Ecto neural progenitor cell (in vitro differentiated cells): ENCODE measurements around the gene OTUD7B.
"Not testable (repeated sequence)": the region's sequence is repeated elsewhere in the genome, so short reads cannot be mapped to it uniquely, and the experiment has no call there.

Experiments
- DNase-seq: peaks from one replicate; pipeline ENCODE4 v3.0.0-alpha.2; 2018; ENCODE audit warnings: low spot score

Gene OTUD7B

DNA sequence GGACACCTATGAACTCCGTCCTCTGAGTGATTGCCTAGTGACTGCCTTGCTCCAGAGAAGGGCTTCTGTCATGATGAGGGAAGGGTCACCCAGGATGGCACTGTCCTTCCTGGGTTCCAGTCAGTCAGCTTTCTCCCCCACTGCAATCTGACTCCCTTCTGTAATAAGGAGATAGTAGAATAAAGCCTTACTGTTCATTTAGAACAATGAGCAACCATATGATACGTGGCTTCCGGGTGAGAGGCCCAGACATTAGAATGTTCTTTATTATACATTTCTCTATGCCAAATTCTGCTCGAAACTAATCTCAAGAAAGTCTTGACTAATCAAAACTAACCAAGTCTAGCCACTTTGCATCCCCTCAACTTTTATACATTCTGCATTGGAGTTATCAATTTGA is 65.3 kb downstream of the OTUD7B start:
- DNase-seq: no peak

GRCh38 chr1:149942885-149943284 is 67.6 kb downstream of the OTUD7B start:
- no peak for DNase-seq

DNA sequence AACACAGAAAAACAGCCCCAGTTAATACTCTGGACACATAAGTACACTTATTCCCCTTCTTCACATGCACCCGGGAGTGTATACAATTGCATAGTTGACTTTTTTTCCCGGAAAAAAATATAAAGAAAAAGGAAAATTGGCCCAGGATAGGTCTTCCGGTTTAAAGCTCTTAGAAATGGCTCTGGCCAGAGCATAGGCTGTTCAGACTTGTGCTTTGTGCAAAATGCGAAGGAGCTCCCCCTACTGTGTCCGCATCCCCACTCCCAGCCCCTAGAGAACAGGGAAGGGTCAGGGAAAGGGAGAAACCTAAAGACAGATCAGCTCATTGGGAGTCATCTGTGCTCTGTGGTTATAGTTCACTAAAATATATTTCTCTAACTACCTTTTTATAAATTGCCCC is 68.3 kb downstream of the OTUD7B start:
- DNase-seq: no peak

DNA sequence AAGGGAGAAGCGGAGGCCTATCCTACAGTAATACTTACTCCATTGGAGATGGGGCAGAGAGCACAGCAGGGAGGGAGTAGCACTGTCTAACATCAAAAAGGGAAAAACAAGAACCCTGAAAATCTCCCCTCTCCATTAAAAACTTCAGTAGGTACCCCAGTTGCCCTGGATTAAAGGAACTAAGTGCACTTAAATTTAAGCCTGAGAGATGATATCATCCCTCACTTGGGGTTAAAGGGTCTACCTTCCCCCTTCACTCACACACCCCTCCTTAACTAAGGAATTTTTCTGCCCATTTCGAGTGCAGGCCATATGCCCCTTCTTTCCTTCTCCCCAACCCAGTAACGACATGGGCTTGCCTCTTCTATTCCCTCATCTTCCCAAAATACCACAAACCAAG is 70.1 kb downstream of the OTUD7B start:
- no peak for DNase-seq

GRCh38 chr1:149938668-149939003 is 71.9 kb downstream of the OTUD7B start:
- DNase-seq: not testable (repeated sequence)

- no peak for DNase-seq
Observed at GRCh38 chr1:149937759-149938158, 72.8 kb downstream of the OTUD7B start.

DNA sequence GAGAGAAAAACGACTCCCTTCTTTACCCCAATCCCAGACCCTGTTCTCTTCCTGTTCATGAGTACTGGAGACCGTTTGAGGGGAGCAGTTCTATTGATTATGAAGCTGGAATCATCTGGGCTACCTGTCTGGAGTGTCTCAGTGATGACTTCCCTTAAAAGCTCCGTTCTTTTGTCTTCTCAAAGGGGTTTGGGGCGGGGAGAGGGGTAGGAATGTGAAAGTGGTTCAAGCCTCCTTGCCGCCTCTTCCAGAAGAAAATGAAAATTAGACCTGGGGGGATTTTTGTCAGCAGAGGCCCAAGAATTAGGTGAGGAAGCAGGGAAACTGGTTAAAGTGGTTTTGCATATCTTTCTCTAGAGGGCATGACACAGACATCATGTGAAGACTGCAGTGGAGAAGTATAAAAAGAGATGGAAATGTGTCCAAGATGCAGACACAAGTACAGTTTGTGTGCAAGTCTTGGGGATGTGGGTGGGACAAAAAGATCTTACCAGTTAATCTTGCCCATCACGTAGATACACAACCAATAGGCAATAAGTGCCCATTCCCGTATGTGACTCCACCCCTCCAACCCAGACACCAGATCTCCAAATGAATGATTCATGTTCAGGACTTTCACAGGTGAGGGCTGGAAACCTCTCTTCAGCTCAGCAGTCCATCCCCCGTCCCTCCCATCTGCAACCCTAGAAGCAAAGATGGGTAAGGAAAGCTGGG is 73.4 kb downstream of the OTUD7B start:
- no peak for DNase-seq

DNA sequence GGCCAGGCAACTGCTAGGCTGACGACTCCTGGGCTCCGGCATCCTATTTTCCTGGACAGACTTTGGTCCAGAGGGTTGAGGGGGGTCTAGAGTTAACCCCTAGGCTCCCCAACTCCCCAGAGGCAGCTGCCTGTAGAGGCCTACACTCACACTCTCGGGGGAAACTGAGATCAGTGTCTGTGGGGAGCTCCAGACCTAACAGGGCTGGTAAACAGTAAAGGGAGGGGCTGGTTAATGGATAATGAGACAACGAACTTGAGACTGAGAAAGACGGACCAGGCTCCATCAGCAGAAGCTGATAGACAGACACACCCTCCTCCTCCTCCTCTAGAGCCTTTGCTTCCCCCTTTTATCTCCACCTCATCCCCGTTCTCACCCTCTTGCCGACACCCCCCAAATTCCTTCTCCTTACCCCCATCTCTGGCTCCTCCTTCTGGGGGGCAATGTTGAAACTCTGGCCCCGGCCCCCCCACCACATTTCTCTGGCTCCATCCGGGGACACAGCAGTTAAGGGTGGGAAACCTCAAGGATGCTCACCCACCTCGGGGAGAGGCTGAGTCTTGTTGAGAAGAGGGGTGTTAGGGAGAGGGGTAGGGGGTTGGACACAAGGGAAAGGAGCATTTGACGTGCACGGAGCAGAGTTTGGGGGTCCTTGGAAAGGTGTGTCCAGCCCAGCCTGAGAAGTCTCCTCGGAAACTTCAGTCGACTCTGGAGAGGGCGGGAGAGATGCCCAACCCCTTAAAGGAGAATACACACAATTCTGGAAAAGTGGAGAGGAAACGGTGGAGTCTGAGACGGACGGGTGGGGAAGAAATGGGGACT is 74.1 kb downstream of the OTUD7B start, which contains the start of gene MTMR11:
MTMR11 (minus strand) TSS at position 710 of the 822 bp plus-strand sequence; CDS start at position 478, 232 bp downstream.
- no peak for DNase-seq

- no peak for DNase-seq
Observed at GRCh38 chr1:149934356-149934755, 76.2 kb downstream of the OTUD7B start.

DNA sequence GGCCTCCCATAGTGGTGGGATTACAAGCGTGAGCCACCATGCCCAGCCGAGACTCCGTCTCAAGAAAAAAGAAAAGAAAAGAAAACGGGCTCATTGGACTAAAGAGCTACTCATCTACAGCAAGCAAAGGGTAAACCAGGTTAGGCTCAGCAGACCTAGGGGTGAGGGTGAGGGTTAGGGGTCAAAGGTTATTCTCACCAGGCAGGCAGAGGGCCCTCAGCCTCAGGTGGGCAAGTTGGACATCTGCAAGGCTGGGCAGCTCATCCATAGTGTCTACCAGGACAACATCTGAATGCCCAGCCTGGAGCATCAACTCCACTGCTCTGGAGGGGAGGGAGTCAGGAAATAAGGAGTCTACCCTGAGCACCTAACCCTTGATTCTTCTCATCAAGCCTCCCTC is 77.3 kb downstream of the OTUD7B start:
- no peak for DNase-seq

- DNase-seq: no peak
Observed at GRCh38 chr1:149932474-149932873, 78.1 kb downstream of the OTUD7B start.

GRCh38 chr1:149931212-149931790 is 79.2 kb downstream of the OTUD7B start:
- no peak for DNase-seq

DNA sequence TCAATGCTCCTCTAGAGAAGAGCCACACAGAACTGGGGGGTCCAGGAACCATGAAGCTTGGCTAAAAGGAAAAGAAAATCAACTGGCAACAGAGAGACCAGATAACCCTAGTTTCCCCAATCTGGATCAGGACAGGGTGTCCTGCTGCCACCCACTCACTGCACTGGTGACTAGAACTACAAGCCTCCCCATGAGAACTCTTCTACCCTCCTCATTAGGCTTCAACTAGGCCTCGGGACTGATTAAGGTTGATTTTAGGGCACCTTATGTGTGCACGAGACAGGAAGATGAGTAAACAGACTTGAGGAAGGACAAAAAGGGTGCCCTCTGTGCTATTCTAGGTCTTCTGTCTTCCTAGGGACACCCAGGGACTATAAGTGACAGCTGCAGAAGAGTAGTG is 80.7 kb downstream of the OTUD7B start:
- no peak for DNase-seq

- DNase-seq: no peak
Observed at GRCh38 chr1:149928401-149928724, 82.2 kb downstream of the OTUD7B start.

DNA sequence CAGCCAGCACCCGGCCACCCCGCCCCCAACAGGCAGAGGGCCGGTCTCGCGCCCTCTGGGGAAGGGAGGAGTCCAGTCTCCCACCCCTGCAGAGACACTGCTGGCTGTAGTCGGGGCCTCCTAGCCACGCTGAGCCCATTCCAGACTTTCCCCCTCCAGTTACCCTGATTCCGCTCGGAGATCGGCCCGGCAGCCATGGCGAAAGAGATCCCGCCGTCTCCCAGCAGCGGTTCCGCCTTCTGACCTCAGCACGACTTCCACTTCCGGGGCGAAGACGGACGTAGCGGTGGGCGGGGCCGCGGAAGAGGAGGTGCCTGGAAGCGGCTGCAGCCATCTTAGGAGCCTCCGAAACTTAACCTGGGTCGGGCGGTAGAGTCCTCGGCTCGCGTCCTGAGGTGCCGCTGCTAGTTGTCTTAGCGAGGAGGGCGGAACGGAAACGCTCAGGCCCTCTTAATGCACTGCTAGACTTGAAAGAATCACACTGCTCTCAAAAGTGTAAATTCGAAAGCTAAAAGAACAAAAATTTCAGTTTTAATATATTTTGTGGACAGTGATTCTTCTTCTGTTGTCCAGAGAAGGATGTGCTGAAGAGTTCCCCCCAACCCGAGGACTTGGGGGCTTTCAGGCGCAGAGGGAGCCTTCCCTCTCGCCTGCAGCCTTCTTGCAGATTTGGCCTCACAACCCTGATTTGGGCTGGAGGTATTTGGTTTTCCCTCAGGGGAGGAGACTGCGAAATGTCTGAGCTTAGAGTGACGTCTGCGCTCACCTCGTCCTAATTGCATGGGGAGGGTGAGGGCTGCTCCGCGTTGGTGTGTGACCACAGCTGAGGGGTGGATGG is 82.7 kb downstream of the OTUD7B start, which contains the start of gene SF3B4:
SF3B4 (minus strand) TSS at position 241 of the 838 bp plus-strand sequence; CDS start at position 197, 44 bp downstream.
- peak; percentile 92 for DNase-seq

DNA sequence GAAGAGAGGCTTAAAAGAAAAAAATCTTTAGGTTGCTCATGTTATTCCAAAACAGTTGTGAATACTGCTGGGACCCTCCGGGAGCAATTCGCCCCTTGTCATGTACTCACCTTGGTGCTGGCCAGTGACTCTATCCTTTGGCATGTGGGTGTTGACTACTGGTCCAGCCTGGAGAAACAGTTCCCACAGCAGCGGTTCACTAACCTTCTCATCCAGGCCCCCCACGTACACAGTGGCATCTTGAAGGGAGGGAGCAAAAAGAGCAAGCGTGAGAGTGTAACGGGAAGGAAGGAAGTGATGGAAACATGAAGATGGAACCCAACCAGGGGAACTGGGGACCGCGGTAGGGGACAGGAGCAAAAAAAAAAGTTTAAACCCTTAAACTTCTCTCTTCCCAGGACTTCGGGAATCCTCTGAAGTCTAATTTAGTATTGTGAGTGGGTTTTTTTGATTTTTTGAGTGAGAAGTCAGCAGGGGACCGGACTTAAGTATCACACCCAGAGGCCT is 83.4 kb downstream of the OTUD7B start:
- DNase-seq: no peak

DNA sequence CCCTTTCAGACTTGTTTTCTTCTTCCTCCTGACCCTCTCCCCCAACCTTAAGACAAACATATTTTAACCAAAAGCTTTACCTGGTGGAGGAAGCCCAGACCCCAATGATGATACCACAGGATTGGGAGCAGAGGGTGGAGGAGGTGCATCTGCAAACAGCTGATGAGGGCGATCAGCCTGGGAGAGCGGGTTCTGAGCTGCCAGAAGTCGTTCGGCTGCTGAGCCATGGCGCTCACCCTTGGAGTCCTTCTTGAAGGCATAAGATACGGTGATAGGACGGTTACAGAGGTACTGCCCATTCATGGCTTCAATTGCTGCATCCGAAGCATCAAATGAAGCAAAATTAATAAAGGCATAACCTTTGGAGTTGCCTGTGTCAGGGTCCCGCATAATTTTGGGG is 84.2 kb downstream of the OTUD7B start:
- no peak for DNase-seq

DNA sequence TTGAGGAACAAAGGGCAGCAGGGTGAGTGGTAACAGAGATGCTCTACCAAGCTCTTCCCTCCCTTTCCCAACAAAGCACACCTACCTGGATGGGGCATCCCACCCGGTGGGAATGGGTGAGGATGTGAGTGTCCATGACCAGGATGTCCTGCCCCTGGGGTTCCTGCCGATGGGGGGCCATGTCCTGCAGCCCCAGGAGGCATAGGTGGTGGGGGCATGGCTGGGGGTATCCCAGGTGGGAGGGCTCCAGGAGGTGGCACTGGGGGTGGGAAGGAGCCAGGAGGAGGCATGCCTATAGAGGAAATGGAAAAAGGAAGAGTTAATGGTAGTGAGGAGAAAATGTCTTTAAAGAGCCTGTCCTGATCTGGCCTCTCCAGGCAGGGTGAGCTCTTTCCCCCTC is 84.8 kb downstream of the OTUD7B start:
- DNase-seq: no peak

DNA sequence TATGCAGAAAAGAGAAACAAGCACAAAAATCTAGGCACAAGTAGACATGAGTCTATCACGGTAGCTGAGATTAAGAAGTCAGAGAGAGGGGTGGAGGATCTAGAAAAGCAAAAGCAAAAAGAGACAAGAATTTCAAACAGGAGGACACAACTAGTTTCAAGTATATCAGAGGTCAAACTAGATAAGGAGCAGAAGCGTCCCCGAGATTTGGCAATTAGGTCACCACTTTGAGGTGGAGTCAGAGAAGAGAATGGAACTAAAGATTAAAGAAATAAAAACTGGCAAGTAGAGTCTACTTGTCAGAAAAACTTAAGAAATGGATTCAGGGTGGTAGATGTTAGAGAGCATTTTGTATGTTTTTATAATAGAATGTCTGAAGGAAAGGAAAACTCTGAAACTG is 85.2 kb downstream of the OTUD7B start:
- no peak for DNase-seq

- no peak for DNase-seq
Observed at GRCh38 chr1:149923626-149924025, 86.9 kb downstream of the OTUD7B start.

GRCh38 chr1:149917571-149918144 is 92.9 kb downstream of the OTUD7B start, which contains the start of gene SV2A:
Gene SV2A, minus strand, starts transcription at chr1:149917844. Its CDS starts 4,004 bp downstream, at chr1:149913840.
- peak; percentile 81 for DNase-seq

GRCh38 chr1:149916898-149917252 is 93.7 kb downstream of the OTUD7B start:
- no peak for DNase-seq
